GM23338 (cell line): Measurements from ENCODE around the gene ZC3H8. TPM values are rescaled to one million over a fixed set of nuclear protein-coding genes. Genes with fewer than 3 reads are reported as not detected.

Source experiments
- ATAC-seq: fragments of 200-7000 bp; cut with Tn5 transposase; 3 replicates; pipeline ENCODE4 v1.9.1; 2020
- DNase-seq: peaks from one replicate; pipeline ENCODE4 v3.0.0-alpha.2; 2015; ENCODE audit warnings: low spot score
- H2AFZ ChIP-seq: fragments of 200-600 bp; sonication (generic); 2 replicates; pipeline ENCODE4 v1.8.0; 2016; ENCODE audit warnings: antibody characterized with exemption, mild to moderate bottlenecking, moderate library complexity
- H3F3A ChIP-seq: fragments of 200-600 bp; sonication (generic); replicated peaks from 2 replicates; pipeline ENCODE4 v1.8.0; 2017; ENCODE audit warnings: antibody characterized with exemption, mixed run types, low read depth
- H3K27ac ChIP-seq: fragments of 200-600 bp; sonication (generic); 2 replicates; pipeline ENCODE4 v1.6.1; 2016; ENCODE audit warnings: low read depth
- H3K27me3 ChIP-seq: fragments of 200-600 bp; sonication (generic); 2 replicates; pipeline ENCODE4 v1.8.0; 2016; ENCODE audit warnings: mild to moderate bottlenecking, mixed run types, moderate library complexity; ENCODE audit not compliant: insufficient read depth
- H3K36me3 ChIP-seq: fragments of 200-600 bp; sonication (generic); 2 replicates; pipeline ENCODE4 v1.8.0; 2016; ENCODE audit warnings: mild to moderate bottlenecking; ENCODE audit not compliant: insufficient read depth
- H3K4me1 ChIP-seq: fragments of 200-600 bp; sonication (generic); 2 replicates; pipeline ENCODE4 v1.8.0; 2016; ENCODE audit warnings: mild to moderate bottlenecking, moderate library complexity; ENCODE audit not compliant: insufficient read depth
- H3K4me2 ChIP-seq: fragments of 200-600 bp; sonication (generic); 2 replicates; pipeline ENCODE4 v1.7.1; 2017; ENCODE audit warnings: mixed run types
- H3K4me3 ChIP-seq: fragments of 200-600 bp; sonication (generic); 2 replicates; pipeline ENCODE4 v1.6.1; 2016; ENCODE audit warnings: mixed run types
- H3K79me2 ChIP-seq: fragments of 200-600 bp; sonication (generic); replicated peaks from 2 replicates; pipeline ENCODE4 v1.8.0; 2017; ENCODE audit warnings: mild to moderate bottlenecking; ENCODE audit not compliant: insufficient read depth
- H3K9me2 ChIP-seq: fragments of 200-600 bp; sonication (generic); 2 replicates; pipeline ENCODE4 v1.8.0; 2017; ENCODE audit not compliant: insufficient read depth
- H4K20me1 ChIP-seq: fragments of 200-600 bp; sonication (generic); replicated peaks from 2 replicates; pipeline ENCODE4 v1.8.0; 2017; ENCODE audit warnings: mild to moderate bottlenecking; ENCODE audit not compliant: insufficient read depth
- H3K27ac Mint-ChIP-seq: 2 replicates; pipeline ENCODE4 v1.8.0; 2020; ENCODE audit warnings: inconsistent platforms, mild to moderate bottlenecking, moderate library complexity, mixed read lengths
- H3K27me3 Mint-ChIP-seq: 3 replicates; pipeline ENCODE4 v1.8.0; 2022; ENCODE audit warnings: low read depth, mild to moderate bottlenecking, moderate library complexity, mixed read lengths, inconsistent platforms; ENCODE audit not compliant: insufficient read depth, poor library complexity
- H3K36me3 Mint-ChIP-seq: 3 replicates; pipeline ENCODE4 v1.8.0; 2021; ENCODE audit warnings: low read depth, mild to moderate bottlenecking, inconsistent platforms, moderate library complexity, mixed read lengths
- H3K4me1 Mint-ChIP-seq: 3 replicates; pipeline ENCODE4 v1.8.0; 2020; ENCODE audit warnings: mild to moderate bottlenecking, inconsistent platforms, mixed read lengths
- H3K4me3 Mint-ChIP-seq: 3 replicates; pipeline ENCODE4 v1.8.0; 2021; ENCODE audit warnings: moderate library complexity, mild to moderate bottlenecking, inconsistent platforms, mixed read lengths
- H3K9me3 Mint-ChIP-seq: 3 replicates; pipeline ENCODE4 v1.8.0; 2020; ENCODE audit warnings: moderate library complexity, mild to moderate bottlenecking, inconsistent platforms, mixed read lengths
- CREB1 ChIP-seq: fragments of 250-450 bp; sonication (Bioruptor Pico); IDR thresholded peaks from 2 replicates; pipeline ENCODE4 v1.5.0; 2020; ENCODE audit warnings: low read depth, mild to moderate bottlenecking, moderate library complexity
- EZH2 ChIP-seq: fragments of 200-600 bp; sonication (generic); IDR thresholded peaks from one replicate; pipeline ENCODE4 v1.8.0; 2017; ENCODE audit warnings: antibody characterized with exemption, mild to moderate bottlenecking, low read depth; ENCODE audit not compliant: unreplicated experiment
- JUNB ChIP-seq: IDR thresholded peaks from one replicate; pipeline ENCODE4 v1.6.1; 2016; ENCODE audit warnings: antibody characterized with exemption; ENCODE audit not compliant: unreplicated experiment
- NANOG ChIP-seq: IDR thresholded peaks from 2 replicates; pipeline ENCODE4 v1.6.1; 2016; ENCODE audit warnings: antibody characterized with exemption, borderline replicate concordance
- POLR2AphosphoS5 ChIP-seq: IDR thresholded peaks from 2 replicates; pipeline ENCODE4 v1.6.1; 2016; ENCODE audit warnings: antibody characterized with exemption, low read depth
- STAT1 ChIP-seq: IDR thresholded peaks from one replicate; pipeline ENCODE4 v1.6.1; 2016; ENCODE audit warnings: antibody characterized with exemption; ENCODE audit not compliant: unreplicated experiment
- ZNF331 ChIP-seq: fragments of 250-450 bp; sonication (Bioruptor Pico); IDR thresholded peaks from 2 replicates; pipeline ENCODE4 v1.5.0; 2020; ENCODE audit warnings: low read depth, mild to moderate bottlenecking, moderate library complexity
- ZNF462 ChIP-seq: fragments of 250-450 bp; sonication (Bioruptor Pico); IDR thresholded peaks from 2 replicates; pipeline ENCODE4 v1.5.0; 2020; ENCODE audit warnings: mild to moderate bottlenecking, moderate library complexity
- polyA plus RNA-seq: library from polyadenylated mRNA; unstranded; fragments of >200 nt; fragmentation: Nextera tagmentation; extraction: Ambion mirVana; gene quantifications from 2 replicates; pipeline ENCODE4 v1.2.1, GENCODE V29; 2016
- total RNA-seq: library from RNA; depleted of rRNA; stranded (reverse); fragments of >200 nt; shearing (Covaris generic); gene quantifications from 2 replicates; pipeline ENCODE4 v1.2.3, GENCODE V29; 2014

ZC3H8 gene
- total and polyA plus RNA-seq, 2 experiments from 2014 or later = 13.3 to 42.8 TPM

DNA sequence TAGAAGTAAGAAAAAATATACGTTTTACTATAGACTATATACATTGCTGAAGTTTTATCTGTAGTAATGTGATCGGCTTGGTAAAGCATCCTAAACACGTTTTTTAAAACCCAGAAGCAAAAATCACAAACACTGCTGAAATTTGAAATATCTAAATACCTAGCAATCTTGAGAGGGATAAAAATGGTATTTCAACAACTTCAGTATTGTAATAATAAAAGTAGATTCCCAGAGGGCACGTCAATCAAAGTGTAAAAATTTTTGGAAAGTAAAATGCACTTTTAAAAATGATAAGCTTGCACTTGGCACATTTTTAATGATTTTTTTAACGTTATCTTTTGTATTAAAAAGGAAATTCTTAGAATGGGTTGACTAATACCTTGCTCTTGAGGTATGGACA, 22.1 kb upstream of the ZC3H8 start (continued):
- TF ChIP-seq EZH2 (no peak), STAT1 (no peak), ZNF331 (CRISPR knock-in tag) (no peak), ZNF462 (CRISPR knock-in tag) (no peak), JUNB (no peak), NANOG (no peak)

- Histone ChIP-seq H4K20me1 (no peaks in the 10 kb centered on the region), H3K4me2 (peak overlapping the region; percentile 88), H3K9me2 (no peaks in the 10 kb centered on the region), H2AFZ (peak overlapping the region; percentile 82; the same call in 1 of the 2 replicates), H3K27ac (peak overlapping the region; percentile 100), H3K27me3 (no peaks in the 10 kb centered on the region), H3F3A (no peaks in the 10 kb centered on the region), H3K79me2 (no peaks in the 10 kb centered on the region), H3K4me3 (peak overlapping the region; percentile 65), H3K36me3 (no peaks in the 10 kb centered on the region), H3K4me1 (peaks cover 7% of the 10 kb centered on the region; the same call in 1 of the 2 replicates)
- peak; percentile 77 for ATAC-seq
- TF ChIP-seq POLR2AphosphoS5 = peak; percentile 59; the same call in 1 of the 2 replicates
- TF ChIP-seq CREB1 (CRISPR knock-in tag) = peak; percentile 58; the same call in 1 of the 2 replicates
- TF ChIP-seq STAT1 = no peak
- Mint-ChIP-seq H3K4me1 (peaks cover 18% of the 10 kb centered on the region), H3K36me3 (no peaks in the 10 kb centered on the region), H3K27ac (peak overlapping the region; percentile 98), H3K27me3 (peaks cover 4% of the 10 kb centered on the region), H3K9me3 (no peaks in the 10 kb centered on the region; the same call in 2 of the 3 replicates), H3K4me3 (peak overlapping the region; percentile 89)
- DNase-seq = peak; percentile 86
Measured at GRCh38 chr2:112275887-112276773, 21.3 kb upstream of the ZC3H8 start.
